ENCODE results near the gene NCKAP5L.

The NCKAP5L gene

GRCh38 chr12:49827401-49828099, 663 bp downstream of the NCKAP5L start:
- peak overlapping the region; percentile 81 for H3K4me3 ChIP-seq (ENCODE audit: insufficient read length, low read depth)
- H3K27me3 ChIP-seq (ENCODE audit: insufficient read depth, insufficient read length): no peaks in the 10 kb centered on the region
- peaks cover 30% of the 10 kb centered on the region for H3K36me3 ChIP-seq (ENCODE audit: insufficient read depth, insufficient read length, low read length)
- no peaks in the 10 kb centered on the region for H3K9me3 ChIP-seq (ENCODE audit: insufficient read depth, low read length)
- H3K9ac ChIP-seq (ENCODE audit: insufficient read length, low read depth): peak overlapping the region; percentile 94
- peaks cover 25% of the 10 kb centered on the region for H3K4me1 ChIP-seq (ENCODE audit: insufficient read depth, insufficient read length)
- no peak for TF ChIP-seq YY1 (IDR thresholded peaks at IDR 0.05; ENCODE audit: insufficient read depth, insufficient read length)
- no peak for TF ChIP-seq SUZ12 (IDR thresholded peaks at IDR 0.05; ENCODE audit: extremely low read depth, insufficient read depth, insufficient read length)
- TF ChIP-seq ZNF274 (IDR thresholded peaks at IDR 0.05; ENCODE audit: low read depth, low read length): no peak
- peak; percentile 79 for DNase-seq (ENCODE audit: low read depth, low spot score)

GRCh38 chr12:49827051-49827400, 1.2 kb downstream of the NCKAP5L start:
- TF ChIP-seq ZNF274 (IDR thresholded peaks at IDR 0.05; ENCODE audit: low read depth, low read length) (no peak), YY1 (IDR thresholded peaks at IDR 0.05; ENCODE audit: insufficient read depth, insufficient read length) (no peak), SUZ12 (IDR thresholded peaks at IDR 0.05; ENCODE audit: extremely low read depth, insufficient read depth, insufficient read length) (no peak)
- Histone ChIP-seq H3K27me3 (ENCODE audit: insufficient read depth, insufficient read length) (no peaks in the 10 kb centered on the region), H3K36me3 (ENCODE audit: insufficient read depth, insufficient read length, low read length) (peaks cover 34% of the 10 kb centered on the region), H3K4me1 (ENCODE audit: insufficient read depth, insufficient read length) (peaks cover 25% of the 10 kb centered on the region), H3K9me3 (ENCODE audit: insufficient read depth, low read length) (no peaks in the 10 kb centered on the region), H3K9ac (ENCODE audit: insufficient read length, low read depth) (peak overlapping the region; percentile 94), H3K4me3 (ENCODE audit: insufficient read length, low read depth) (peak overlapping the region; percentile 81)
- DNase-seq (ENCODE audit: low read depth, low spot score): no peak

DNA sequence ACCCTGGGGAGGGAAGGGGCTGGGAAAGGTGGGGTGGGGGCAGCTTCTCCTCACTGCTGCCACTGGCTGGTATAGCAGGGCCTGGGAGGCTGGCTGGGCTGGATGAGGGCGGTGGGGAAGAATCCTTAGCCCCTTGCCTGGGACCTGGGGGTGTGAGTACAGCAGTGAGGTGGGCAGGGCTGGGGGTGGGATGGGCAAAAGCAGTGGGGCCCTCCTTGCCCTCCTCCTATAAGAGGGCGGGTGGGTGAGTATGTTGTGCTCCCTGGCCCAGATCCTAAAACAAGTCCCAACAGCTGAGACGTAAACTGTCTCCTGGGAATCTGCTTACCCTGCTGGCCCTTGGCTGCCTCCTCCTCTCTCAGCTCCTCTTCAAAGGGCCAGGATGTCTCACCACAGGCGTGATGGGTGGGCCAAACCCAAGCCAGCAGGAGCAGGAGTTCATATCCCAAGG, 2.2 kb downstream of the NCKAP5L start:
- Histone ChIP-seq H3K27me3 (ENCODE audit: insufficient read depth, insufficient read length) (no peaks in the 10 kb centered on the region), H3K9ac (ENCODE audit: insufficient read length, low read depth) (peak overlapping the region; percentile 33), H3K9me3 (ENCODE audit: insufficient read depth, low read length) (no peaks in the 10 kb centered on the region), H3K4me1 (ENCODE audit: insufficient read depth, insufficient read length) (peaks cover 28% of the 10 kb centered on the region), H3K36me3 (ENCODE audit: insufficient read depth, insufficient read length, low read length) (peaks cover 44% of the 10 kb centered on the region), H3K4me3 (ENCODE audit: insufficient read length, low read depth) (no peak overlapping the region)
- TF ChIP-seq SUZ12 (IDR thresholded peaks at IDR 0.05; ENCODE audit: extremely low read depth, insufficient read depth, insufficient read length): no peak
- no peak for TF ChIP-seq ZNF274 (IDR thresholded peaks at IDR 0.05; ENCODE audit: low read depth, low read length)
- TF ChIP-seq YY1 (IDR thresholded peaks at IDR 0.05; ENCODE audit: insufficient read depth, insufficient read length): no peak
- DNase-seq (ENCODE audit: low read depth, low spot score): no peak

DNA sequence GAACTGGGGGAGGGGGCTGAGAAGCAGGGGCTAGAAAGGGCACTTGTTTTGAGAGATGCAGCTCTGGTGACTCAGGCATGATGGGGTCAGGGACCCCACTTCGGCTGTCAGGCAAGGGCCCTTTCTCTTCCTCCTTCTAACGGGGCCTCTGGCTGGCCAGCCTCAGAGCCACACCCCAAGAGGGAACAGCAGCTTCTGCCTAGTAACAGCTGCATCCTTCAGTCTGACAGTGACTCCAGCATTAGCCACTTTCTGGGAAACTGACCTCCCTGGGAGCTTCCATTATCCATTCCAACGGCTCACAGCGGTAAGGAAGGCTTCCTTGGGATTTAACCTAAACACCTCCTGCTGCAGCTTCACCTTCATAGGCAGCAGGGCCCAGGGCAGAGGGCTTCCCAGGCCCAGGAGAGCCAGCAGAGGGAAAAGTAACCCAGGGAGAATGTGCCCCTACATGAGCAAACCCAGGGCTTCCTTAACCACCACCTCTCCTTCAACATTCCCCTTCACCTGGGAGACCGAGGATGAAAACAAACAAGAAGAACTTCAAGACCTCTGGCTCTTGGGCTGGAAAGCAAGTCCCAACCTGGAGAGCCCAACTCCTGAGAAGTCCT, 2.7 kb downstream of the NCKAP5L start:
- TF ChIP-seq ZNF274 (IDR thresholded peaks at IDR 0.05; ENCODE audit: low read depth, low read length) (no peak), SUZ12 (IDR thresholded peaks at IDR 0.05; ENCODE audit: extremely low read depth, insufficient read depth, insufficient read length) (no peak)
- no peaks in the 10 kb centered on the region for H3K27me3 ChIP-seq (ENCODE audit: insufficient read depth, insufficient read length)
- peak overlapping the region; percentile 33 for H3K9ac ChIP-seq (ENCODE audit: insufficient read length, low read depth)
- peaks cover 44% of the 10 kb centered on the region for H3K36me3 ChIP-seq (ENCODE audit: insufficient read depth, insufficient read length, low read length)
- H3K9me3 ChIP-seq (ENCODE audit: insufficient read depth, low read length): no peaks in the 10 kb centered on the region
- no peak overlapping the region for H3K4me3 ChIP-seq (ENCODE audit: insufficient read length, low read depth)
- H3K4me1 ChIP-seq (ENCODE audit: insufficient read depth, insufficient read length): peaks cover 31% of the 10 kb centered on the region
- DNase-seq (ENCODE audit: low read depth, low spot score): no peak

- Histone ChIP-seq H3K9me3 (ENCODE audit: insufficient read depth, low read length) (no peaks in the 10 kb centered on the region), H3K9ac (ENCODE audit: insufficient read length, low read depth) (no peak overlapping the region)
Measured at GRCh38 chr12:49824895-49825294, 3.3 kb downstream of the NCKAP5L start.

DNA sequence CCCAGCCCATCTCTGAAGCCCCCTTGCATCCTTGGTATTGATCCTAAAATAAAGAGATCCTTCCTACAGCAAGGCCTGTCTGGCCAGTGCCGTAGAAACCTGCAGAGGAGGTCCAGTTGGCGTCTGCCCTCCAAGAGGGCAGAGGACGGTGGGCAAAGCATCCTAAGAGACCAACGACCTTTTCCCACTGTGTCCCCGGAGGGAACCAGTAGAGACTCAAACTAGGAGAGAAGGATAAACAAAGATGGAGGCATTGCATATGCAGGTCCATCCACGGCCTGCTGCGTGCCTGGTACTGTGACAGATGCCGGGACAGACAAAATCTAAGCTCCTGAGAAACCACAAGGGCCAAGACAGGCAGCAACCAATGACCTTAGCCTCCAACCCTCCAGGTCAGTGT, 3.8 kb downstream of the NCKAP5L start:
- Histone ChIP-seq H3K27me3 (ENCODE audit: insufficient read depth, insufficient read length) (no peaks in the 10 kb centered on the region), H3K9me3 (ENCODE audit: insufficient read depth, low read length) (no peaks in the 10 kb centered on the region), H3K4me3 (ENCODE audit: insufficient read length, low read depth) (no peak overlapping the region), H3K4me1 (ENCODE audit: insufficient read depth, insufficient read length) (peaks cover 31% of the 10 kb centered on the region), H3K36me3 (ENCODE audit: insufficient read depth, insufficient read length, low read length) (peaks cover 44% of the 10 kb centered on the region), H3K9ac (ENCODE audit: insufficient read length, low read depth) (no peak overlapping the region)
- no peak for DNase-seq (ENCODE audit: low read depth, low spot score)
- TF ChIP-seq YY1 (IDR thresholded peaks at IDR 0.05; ENCODE audit: insufficient read depth, insufficient read length) (no peak), ZNF274 (IDR thresholded peaks at IDR 0.05; ENCODE audit: low read depth, low read length) (no peak), SUZ12 (IDR thresholded peaks at IDR 0.05; ENCODE audit: extremely low read depth, insufficient read depth, insufficient read length) (no peak)

More at GRCh38 chr12:49824895-49825294, 3.3 kb downstream of the NCKAP5L start:
- no peak overlapping the region for H3K4me3 ChIP-seq (ENCODE audit: insufficient read length, low read depth)
- H3K27me3 ChIP-seq (ENCODE audit: insufficient read depth, insufficient read length): no peaks in the 10 kb centered on the region
- DNase-seq (ENCODE audit: low read depth, low spot score): no peak
- H3K4me1 ChIP-seq (ENCODE audit: insufficient read depth, insufficient read length): peaks cover 31% of the 10 kb centered on the region
- TF ChIP-seq YY1 (IDR thresholded peaks at IDR 0.05; ENCODE audit: insufficient read depth, insufficient read length) (no peak), ZNF274 (IDR thresholded peaks at IDR 0.05; ENCODE audit: low read depth, low read length) (no peak), SUZ12 (IDR thresholded peaks at IDR 0.05; ENCODE audit: extremely low read depth, insufficient read depth, insufficient read length) (no peak)
- H3K36me3 ChIP-seq (ENCODE audit: insufficient read depth, insufficient read length, low read length): peaks cover 44% of the 10 kb centered on the region

DNA sequence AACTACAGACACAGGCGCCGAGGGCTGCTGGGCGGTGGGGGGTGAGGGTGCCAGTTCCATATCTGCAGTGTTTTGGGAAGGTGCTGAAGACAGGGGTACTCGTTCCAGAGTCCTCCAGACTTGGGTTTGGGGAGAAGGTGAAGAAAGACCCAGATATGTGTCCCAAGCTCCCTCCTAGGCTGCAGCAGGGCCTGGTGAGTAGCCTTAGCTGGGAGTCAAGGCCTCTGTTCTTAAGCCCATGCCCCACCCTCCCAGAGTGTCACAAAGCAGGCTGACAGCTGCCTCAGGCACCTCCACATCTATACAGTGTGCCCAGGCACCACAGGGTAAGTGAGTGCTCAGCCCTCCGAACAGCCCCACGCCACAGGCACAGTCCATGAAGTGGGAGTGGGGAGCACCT, 4.3 kb downstream of the NCKAP5L start:
- Histone ChIP-seq H3K27me3 (ENCODE audit: insufficient read depth, insufficient read length) (no peaks in the 10 kb centered on the region), H3K4me1 (ENCODE audit: insufficient read depth, insufficient read length) (peaks cover 31% of the 10 kb centered on the region), H3K9ac (ENCODE audit: insufficient read length, low read depth) (peak overlapping the region; percentile 23), H3K36me3 (ENCODE audit: insufficient read depth, insufficient read length, low read length) (peaks cover 44% of the 10 kb centered on the region), H3K9me3 (ENCODE audit: insufficient read depth, low read length) (no peaks in the 10 kb centered on the region), H3K4me3 (ENCODE audit: insufficient read length, low read depth) (no peak overlapping the region)
- TF ChIP-seq SUZ12 (IDR thresholded peaks at IDR 0.05; ENCODE audit: extremely low read depth, insufficient read depth, insufficient read length): no peak
- TF ChIP-seq ZNF274 (IDR thresholded peaks at IDR 0.05; ENCODE audit: low read depth, low read length): no peak
- TF ChIP-seq YY1 (IDR thresholded peaks at IDR 0.05; ENCODE audit: insufficient read depth, insufficient read length): no peak
- no peak for DNase-seq (ENCODE audit: low read depth, low spot score)
